Osteocyte (in vitro differentiated cells): ENCODE measurements around the gene TRIM4. TPM values are rescaled to one million over a fixed set of nuclear protein-coding genes. Genes with fewer than 3 reads are reported as not detected.
"Not testable (repeated sequence)": the region's sequence is repeated elsewhere in the genome, so short reads cannot be mapped to it uniquely, and the experiment has no call there.

Experiments
- DNase-seq: peaks from one replicate; pipeline ENCODE4 v3.0.0; 2021; ENCODE audit warnings: mixed read lengths; ENCODE audit not compliant: unreplicated experiment; ENCODE audit errors: extremely low spot score
- H3K27ac Mint-ChIP-seq: one replicate; pipeline ENCODE4 v1.8.0; 2021; ENCODE audit warnings: mild to moderate bottlenecking, mixed read lengths; ENCODE audit not compliant: unreplicated experiment
- H3K27me3 Mint-ChIP-seq: one replicate; pipeline ENCODE4 v1.8.0; 2021; ENCODE audit warnings: mixed read lengths; ENCODE audit not compliant: unreplicated experiment
- H3K36me3 Mint-ChIP-seq: one replicate; pipeline ENCODE4 v1.8.0; 2021; ENCODE audit warnings: mixed read lengths; ENCODE audit not compliant: unreplicated experiment
- H3K4me1 Mint-ChIP-seq: one replicate; pipeline ENCODE4 v1.8.0; 2021; ENCODE audit warnings: mixed read lengths; ENCODE audit not compliant: unreplicated experiment
- H3K4me3 Mint-ChIP-seq: one replicate; pipeline ENCODE4 v1.8.0; 2021; ENCODE audit warnings: mild to moderate bottlenecking, moderate library complexity, mixed read lengths; ENCODE audit not compliant: unreplicated experiment
- H3K9me3 Mint-ChIP-seq: one replicate; pipeline ENCODE4 v1.8.0; 2021; ENCODE audit warnings: mixed read lengths; ENCODE audit not compliant: unreplicated experiment
- CTCF ChIP-seq: fragments of 200-600 bp; sonication (generic); IDR thresholded peaks from 2 replicates; pipeline ENCODE4 v1.5.0; 2021; ENCODE audit warnings: antibody characterized with exemption, mild to moderate bottlenecking, moderate library complexity
- long read RNA-seq: library from polyadenylated mRNA; unstranded; transcript quantifications from one replicate; pipeline ENCODE4 v2.0.0, GENCODE V29; 2021
- total RNA-seq: library from RNA; stranded (reverse); gene quantifications from 2 replicates; pipeline ENCODE4 v1.2.1, GENCODE V29; 2021

TRIM4 gene
- total RNA-seq, result 13.1 and 14.3 TPM in 2 replicates
- long read RNA-seq, transcript TRIM4-201 (6 exons, 3,374 nt), result major isoform, 16 of 30 reads
- long read RNA-seq, partial matches to known transcripts, result 3 of 30 reads
- long read RNA-seq, other reads (novel, unspliced or antisense), result 9 of 30 reads

- H3K9me3 Mint-ChIP-seq, result peaks cover 7% of the 10 kb centered on the region
- H3K27me3 Mint-ChIP-seq, result peaks cover under 1% of the 10 kb centered on the region
- peak within 1 kb of the TSS; percentile 84 for H3K4me3 Mint-ChIP-seq
- peak within 1 kb of the TSS; percentile 92 for H3K27ac Mint-ChIP-seq
- peak; percentile 88 for DNase-seq
- TF ChIP-seq CTCF, result peak; percentile 17
- peaks cover 20% of the 10 kb centered on the region for H3K4me1 Mint-ChIP-seq
- H3K36me3 Mint-ChIP-seq, result peaks cover 6% of the 10 kb centered on the region
Measured at GRCh38 chr7:99918959-99919813, at the start of gene TRIM4. TSS of gene TRIM4 (minus strand) at chr7:99919530. CDS start at chr7:99919401, 129 bp downstream.

- H3K9me3 Mint-ChIP-seq, result no peaks in the 10 kb centered on the region
- no peaks in the 10 kb centered on the region for H3K4me1 Mint-ChIP-seq
- no peak for DNase-seq
- TF ChIP-seq CTCF, result no peak
- H3K36me3 Mint-ChIP-seq, result no peaks in the 10 kb centered on the region
- peaks cover 49% of the 10 kb centered on the region for H3K27me3 Mint-ChIP-seq
- no peak overlapping the region for H3K4me3 Mint-ChIP-seq
- no peak overlapping the region for H3K27ac Mint-ChIP-seq
Measured at GRCh38 chr7:99958564-99959227, 39.4 kb upstream of the TRIM4 start.

- TF ChIP-seq CTCF, result no peak
- Mint-ChIP-seq H3K4me3 (no peak overlapping the region), H3K9me3 (no peaks in the 10 kb centered on the region), H3K27me3 (peaks cover 31% of the 10 kb centered on the region), H3K36me3 (no peaks in the 10 kb centered on the region), H3K27ac (no peak overlapping the region), H3K4me1 (no peaks in the 10 kb centered on the region)
- DNase-seq, result no peak
Measured at GRCh38 chr7:99955247-99955646, 35.9 kb upstream of the TRIM4 start.

- not testable (repeated sequence) for H3K36me3 Mint-ChIP-seq, H3K27ac Mint-ChIP-seq, DNase-seq, H3K9me3 Mint-ChIP-seq, H3K4me1 Mint-ChIP-seq, H3K4me3 Mint-ChIP-seq
- peaks cover 27% of the 10 kb centered on the region for H3K27me3 Mint-ChIP-seq
Measured at GRCh38 chr7:99954643-99955042, 35.3 kb upstream of the TRIM4 start.

GRCh38 chr7:99953649-99954048, 34.3 kb upstream of the TRIM4 start:
- no peaks in the 10 kb centered on the region for H3K36me3 Mint-ChIP-seq
- no peaks in the 10 kb centered on the region for H3K4me1 Mint-ChIP-seq
- H3K27ac Mint-ChIP-seq, result no peak overlapping the region
- no peak for TF ChIP-seq CTCF
- no peak for DNase-seq
- peaks cover 4% of the 10 kb centered on the region for H3K9me3 Mint-ChIP-seq
- peaks cover 19% of the 10 kb centered on the region for H3K27me3 Mint-ChIP-seq
- no peak overlapping the region for H3K4me3 Mint-ChIP-seq

GRCh38 chr7:99952649-99953048, 33.3 kb upstream of the TRIM4 start:
- not testable (repeated sequence) for H3K9me3 Mint-ChIP-seq, H3K4me1 Mint-ChIP-seq, H3K4me3 Mint-ChIP-seq, H3K27ac Mint-ChIP-seq, H3K36me3 Mint-ChIP-seq, DNase-seq
- H3K27me3 Mint-ChIP-seq, result peaks cover 19% of the 10 kb centered on the region

GRCh38 chr7:99950819-99951218, 31.5 kb upstream of the TRIM4 start:
- not testable (repeated sequence) for H3K27ac Mint-ChIP-seq, DNase-seq, H3K9me3 Mint-ChIP-seq, H3K4me1 Mint-ChIP-seq, H3K4me3 Mint-ChIP-seq, H3K36me3 Mint-ChIP-seq, H3K27me3 Mint-ChIP-seq
